GM21737 (cell line): ENCODE data around the gene ABCD3.
"Not testable (repeated sequence)": the region's sequence is repeated elsewhere in the genome, so short reads cannot be mapped to it uniquely, and the experiment has no call there.

Experiments
- ATAC-seq: cut with Tn5 transposase; IDR thresholded peaks from one replicate; pipeline ENCODE4 v1.9.1; 2021; ENCODE audit warnings: mild to moderate bottlenecking, moderate library complexity; ENCODE audit not compliant: unreplicated experiment

The ABCD3 gene

DNA sequence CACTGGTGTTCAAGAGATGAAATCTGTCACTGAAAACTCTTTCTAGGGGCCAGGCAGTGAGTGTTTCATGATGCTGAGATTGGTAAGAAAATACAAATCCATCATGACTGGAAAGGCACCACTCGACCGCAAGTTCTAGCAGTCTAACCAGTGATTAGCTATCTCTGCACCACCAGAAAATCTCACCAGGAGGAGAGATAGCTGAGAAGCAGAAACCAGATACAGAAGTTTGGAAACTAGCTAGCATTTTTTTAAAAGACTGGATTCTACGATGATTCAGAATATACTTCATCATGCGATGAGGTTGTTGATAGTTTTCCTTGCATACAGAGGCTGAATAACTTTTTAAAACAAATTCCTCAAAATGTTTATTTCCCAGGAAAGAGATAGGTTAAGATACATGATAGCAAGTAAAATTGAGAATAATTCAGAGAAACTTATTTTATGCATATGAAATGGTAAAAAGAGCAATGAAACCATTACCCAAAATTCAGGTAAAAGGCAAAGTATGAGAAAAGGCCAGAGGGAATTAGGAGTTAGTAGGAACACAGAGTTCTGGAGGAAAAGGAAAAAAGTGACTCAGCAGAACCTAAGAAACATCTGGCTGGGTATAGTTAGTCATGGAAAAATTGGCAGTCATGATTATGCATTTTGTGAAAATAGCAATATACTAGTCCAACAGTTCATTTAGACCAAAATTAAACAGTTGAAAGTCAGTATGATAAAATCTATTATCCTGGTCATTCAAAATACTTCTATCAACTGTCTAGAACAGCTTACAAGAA, 126.7 kb downstream of the ABCD3 start:
- no peak for ATAC-seq

DNA sequence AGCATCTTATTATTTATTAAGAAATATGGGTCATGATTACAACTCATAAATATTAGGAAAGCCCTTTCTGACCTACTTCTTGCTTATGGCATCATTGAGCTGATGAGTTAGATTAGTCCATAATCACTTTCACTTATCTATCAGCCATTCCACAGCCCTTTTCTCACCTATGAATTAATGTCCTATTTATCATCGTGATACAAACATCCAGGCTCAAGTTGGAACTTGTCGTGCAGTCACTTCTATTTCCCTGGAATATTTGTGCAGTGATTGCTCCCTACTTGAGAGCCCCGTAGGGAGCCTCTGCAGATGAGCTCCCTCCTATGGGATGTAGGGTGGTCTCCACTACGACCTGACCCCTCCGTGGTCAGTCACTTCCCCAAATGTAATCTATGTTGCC, 131.5 kb downstream of the ABCD3 start:
- no peak for ATAC-seq

DNA sequence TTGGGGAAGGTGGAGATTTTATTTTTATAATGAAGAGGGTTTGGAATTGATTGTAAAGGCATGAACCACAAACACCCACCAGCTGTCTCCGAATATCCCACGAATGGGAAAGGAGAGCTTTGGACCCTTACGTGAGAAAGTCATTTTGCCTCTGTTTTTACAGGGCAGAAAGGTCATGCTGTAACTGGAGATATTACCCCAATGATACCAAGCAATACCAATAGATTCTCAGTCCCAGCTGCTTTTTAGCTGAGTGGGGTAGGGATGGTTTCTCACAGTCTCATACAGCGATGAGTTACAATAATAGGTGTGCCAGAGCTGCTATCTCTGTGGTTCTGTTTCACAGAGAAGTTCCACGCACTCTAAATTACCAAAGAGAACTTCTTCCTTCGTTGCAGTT, 132.2 kb downstream of the ABCD3 start:
- ATAC-seq, result no peak

DNA sequence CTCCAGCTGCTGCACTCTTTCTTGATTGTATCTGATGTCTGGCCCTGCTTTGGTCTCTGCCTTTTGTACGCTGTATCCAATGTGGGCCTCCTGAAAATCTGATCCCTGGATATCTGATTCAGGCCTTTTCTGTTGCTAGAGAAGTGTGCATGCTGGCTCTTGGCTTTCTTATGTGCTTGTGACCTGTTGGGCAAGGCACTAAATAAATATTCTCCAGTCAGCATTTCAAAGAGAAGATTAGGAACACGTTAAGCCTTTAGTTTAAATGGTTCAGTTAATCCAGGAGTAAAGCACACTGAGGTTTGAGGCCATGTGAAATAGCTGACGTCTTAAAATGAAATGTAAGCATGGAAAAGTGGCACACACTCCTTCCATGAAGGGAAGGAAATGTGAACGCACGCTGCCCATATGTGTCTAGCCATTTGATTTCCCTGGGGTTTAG, 132.6 kb downstream of the ABCD3 start:
- ATAC-seq, result no peak

DNA sequence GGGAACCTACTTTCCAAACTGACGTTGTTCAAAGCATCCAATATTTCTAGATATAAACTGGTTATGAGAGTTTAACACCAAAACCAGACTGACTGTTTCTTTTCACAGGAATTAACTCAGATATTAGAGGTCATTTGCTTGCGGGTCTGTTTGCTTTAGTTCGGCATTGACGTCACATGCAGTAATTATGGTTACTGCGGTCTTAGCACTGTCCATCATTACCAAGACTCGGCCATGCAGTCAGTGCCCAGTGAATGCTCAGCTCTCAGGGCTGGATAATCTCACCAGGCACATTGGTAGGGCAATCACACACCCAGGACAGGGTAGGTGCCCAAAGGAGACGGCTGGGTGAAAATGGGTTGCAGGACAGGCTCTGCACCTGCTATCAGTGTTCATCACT, 133.3 kb downstream of the ABCD3 start:
- no peak for ATAC-seq

DNA sequence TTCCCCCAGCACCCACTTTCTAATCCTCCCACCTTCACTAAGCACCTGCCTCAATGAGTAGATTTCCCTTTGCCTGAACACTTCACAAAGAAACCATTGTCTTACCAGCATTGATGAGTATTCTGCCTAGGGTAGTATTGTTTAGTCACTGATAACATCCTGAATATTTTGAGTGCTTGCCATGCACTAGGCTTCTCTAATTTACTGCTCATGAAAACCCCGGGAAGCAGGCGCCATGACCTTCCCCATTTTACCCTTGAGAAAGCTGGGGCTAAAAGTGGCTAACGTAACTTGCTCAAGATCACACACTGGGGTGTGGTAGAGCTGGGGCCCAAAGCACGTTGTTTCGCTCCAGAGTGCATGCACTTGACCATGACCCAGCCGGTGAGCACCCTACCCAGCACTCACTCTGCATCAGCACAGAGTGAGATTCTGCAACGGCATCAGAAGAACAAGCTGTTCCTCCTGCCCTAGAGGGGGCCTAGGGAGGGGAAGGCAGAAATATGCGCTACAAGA, 133.9 kb downstream of the ABCD3 start:
- no peak for ATAC-seq

DNA sequence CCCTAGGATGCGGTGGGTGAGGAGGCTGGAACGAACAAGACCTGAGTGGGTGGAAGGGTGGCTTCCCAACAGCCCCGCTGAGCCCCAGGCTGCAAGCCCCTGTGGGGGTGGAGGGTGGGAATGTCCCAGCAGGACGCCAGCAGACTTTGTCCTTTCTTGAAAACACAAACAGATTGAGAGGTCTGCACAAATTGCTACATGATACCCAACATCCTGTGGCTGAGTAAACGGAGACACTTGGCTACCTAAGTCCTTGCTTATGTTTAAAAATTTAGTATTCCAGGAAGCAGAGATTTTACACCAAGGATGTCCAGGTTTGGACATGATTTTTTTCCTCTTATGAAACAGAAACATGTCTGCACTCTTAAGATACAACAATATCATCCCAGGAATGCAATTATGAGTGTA, 135.1 kb downstream of the ABCD3 start:
- no peak for ATAC-seq

DNA sequence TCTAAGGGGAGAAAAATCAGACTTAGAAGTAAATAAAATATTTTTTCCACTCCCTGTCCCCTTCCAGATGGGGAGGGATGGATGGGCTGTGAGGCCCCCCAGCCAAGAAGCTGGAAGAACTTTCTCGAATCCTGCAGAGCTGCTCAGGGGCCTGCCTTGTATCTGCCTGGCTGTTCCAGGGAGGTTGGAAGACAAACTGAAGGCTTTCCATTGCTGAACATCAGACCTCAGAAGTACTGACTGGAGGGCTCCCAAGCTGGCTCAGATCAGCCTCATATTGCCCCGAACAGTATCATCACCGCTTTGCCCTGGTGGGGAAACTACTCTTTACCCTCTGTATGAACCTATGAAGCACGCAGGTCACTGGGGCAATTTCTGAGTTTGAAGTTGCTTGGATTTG, 135.7 kb downstream of the ABCD3 start:
- ATAC-seq, result no peak

DNA sequence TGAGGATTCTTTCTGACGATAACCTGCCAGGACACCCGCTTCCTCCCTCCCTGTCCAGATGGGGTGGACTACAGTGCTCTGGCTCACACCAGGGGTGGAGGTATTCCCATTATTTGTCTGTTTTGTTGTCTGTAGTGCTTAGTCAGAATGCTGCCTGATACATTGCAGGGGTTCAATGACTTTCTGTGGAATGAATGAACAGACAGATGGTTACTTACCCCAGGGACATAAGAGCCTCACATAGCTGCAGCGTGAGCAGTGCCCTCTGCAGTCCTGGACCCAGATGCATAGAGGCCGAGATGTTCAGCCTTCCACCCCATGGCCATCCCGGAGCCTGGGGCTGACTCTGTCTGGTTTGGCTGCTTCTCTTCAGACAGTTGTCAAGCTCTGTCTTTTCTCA, 136.4 kb downstream of the ABCD3 start:
- no peak for ATAC-seq

DNA sequence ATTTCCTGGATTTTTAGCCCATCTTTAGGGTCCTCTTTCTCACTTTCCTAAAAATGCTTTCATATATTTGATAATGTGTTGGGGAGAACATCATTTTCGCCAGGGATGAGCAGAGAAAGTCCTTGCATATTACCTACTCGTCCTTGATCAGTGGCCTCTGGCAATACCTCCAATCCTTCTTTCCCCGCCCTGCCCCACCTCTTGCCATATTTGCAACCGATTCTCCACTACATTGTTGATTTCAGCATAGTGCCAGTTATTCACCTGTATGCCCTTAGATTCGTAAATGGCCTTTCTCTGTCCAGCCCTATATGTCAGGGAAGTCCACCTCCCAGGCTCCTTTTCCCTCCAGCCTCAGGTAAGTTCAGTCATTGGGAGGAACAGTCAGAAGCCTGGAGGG, 136.9 kb downstream of the ABCD3 start:
- no peak for ATAC-seq

DNA sequence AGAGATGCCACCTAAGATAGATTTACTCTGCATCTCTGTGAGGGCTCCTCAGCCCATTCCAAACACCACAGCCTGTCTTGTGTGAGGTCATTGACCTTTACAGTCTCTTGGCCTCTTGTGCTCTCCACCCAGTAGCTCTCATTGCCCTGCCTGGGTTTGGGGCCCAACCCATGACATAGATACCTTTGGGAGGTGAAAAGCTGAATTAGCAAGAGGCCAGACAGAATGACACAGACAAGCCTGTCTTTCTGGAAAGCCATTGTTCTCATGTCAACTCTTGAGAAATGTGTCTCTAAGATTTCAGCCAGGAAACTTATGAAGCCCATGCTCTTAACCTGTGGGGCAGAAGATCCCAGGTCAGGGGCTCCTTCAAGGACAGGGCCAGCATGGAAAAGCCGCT, 141.7 kb downstream of the ABCD3 start:
- no peak for ATAC-seq

DNA sequence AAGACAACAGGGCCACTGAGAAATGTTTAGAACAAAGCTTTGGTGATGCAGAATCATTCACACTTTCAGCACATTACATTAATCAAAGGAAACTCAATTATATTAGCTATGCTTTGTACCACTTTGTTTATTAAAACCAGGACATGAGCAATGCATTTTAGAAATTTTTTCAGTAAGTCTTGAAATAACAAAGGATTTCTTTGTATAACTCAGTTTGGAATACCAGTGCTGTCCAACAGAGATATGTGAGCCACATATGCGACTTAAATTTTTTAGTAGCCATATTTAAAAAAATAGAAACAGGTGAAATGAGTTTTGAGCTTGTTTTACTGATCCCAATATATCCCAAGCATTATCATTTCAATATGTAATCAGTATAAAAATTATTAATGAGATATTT, 142.1 kb downstream of the ABCD3 start:
- ATAC-seq, result no peak

DNA sequence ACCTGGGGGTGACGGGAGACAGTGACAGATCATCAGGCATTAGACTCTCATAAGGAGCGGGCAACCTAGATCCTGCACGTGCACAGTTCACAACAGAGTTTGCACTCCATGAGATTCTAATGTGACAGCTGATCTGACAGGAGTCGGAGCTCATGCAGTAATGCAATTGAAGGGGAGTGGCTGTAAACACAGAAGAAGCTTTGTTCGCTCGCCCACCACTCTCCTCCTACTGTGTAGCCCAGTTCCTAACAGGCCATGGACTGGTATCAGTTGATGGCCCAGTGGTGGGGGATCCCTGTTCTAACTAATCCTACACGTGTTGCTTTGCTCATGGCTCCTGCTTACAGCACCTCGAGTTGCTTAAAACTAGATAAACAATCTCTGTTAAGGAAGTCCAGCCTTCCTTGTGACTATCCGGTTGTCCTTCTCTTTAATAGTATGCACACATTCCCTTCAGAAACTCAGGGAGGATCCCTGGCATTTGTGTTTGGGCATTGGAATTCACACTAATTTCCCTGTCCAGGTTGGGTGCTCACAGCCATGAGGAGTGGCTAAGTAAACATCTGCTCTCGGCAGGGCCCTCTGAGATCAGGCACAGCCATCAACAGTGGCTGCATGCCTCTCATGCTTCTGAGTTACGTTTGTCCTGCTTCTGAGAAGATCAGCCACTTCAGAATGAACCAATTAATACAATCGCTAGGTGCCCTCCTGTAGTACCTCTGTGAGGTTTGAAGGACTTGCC, 144.5 kb downstream of the ABCD3 start:
- ATAC-seq, result no peak

DNA sequence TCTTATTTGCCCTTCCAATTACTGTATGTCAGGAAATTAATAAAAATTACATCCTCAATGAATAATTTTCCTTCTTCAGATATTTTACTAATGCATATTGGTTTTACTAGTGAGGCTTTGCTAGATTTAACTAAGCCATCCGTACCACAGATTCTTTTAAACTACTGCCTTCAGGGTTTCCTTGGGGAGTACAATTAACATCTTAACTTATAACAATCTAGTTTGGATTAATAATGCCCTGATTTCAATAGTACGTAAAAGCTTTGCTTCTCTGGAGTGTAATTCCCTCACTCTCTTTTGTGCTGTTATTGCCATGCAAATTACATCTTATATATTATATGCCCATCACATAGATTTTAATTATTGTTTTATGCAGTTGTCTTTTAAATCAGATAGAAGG, 147.7 kb downstream of the ABCD3 start:
- no peak for ATAC-seq

DNA sequence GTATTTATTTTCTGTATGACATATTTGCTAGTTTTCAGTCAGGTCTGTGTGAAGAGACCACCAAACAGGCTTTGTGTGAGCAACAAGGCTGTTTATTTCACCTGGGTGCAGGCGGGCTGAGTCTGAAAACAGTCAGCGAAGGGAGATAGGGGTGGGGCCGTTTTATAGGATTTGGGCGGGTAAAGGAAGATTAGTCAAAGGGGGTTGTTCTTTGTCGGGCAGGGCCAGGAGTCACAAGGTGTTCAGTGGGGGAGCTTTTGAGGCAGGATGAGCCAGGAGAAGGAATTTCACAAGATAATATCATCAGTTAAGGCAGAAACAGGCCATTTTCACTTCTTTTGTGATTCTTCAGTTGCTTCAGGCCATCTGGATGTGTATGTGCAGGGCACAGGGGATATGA, 148.2 kb downstream of the ABCD3 start:
- not testable (repeated sequence) for ATAC-seq

DNA sequence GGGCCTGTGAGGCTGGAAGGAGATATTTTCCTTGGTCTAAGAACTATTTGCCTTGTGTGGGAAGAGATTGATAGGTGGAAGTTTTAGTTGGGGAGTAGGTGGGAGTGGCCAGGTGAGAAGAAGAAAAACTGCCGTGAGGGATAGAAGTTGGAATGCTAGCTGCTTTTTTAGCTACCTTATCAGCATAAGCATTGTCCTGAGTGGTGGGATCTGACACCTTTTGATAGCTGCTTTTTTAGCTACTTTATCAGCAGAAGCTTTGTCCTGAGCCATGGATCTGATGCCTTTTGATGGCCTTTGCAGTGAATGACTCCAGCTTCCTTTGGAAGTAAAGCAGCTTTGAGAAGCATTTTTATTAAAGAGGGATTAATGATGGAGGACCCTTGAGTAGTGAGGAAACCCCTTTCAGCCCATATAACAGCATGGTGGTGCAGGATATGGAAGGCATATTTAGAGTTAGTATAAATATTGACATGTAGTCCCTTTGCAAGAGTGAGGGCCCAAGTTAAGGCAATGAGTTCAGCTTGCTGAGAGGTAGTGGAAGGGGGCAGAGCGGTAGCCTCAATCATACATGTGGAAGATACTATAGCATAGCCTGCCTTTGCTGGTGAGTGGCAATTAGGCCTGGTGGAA, 149.9 kb downstream of the ABCD3 start:
- ATAC-seq, result not testable (repeated sequence)
